ENCODE results near the gene AOPEP.

AOPEP gene

GRCh38 chr9:94911986-94912635 lies 185.6 kb downstream of the AOPEP start:
- no peak for DNase-seq (ENCODE audit: low spot score)
- no peak for TF ChIP-seq CTCF (IDR thresholded peaks at IDR 0.05; ENCODE audit: borderline replicate concordance, control extremely low read depth, extremely low read depth, insufficient read depth, missing control alignments)
- in situ Hi-C loops (cut with MboI; ENCODE audit: low sequenced_read_pairs, unreplicated experiment): loop anchor here (10.0 kb wide), 1 partner anchor 227 kb away; no protein-coding TSS in a partner anchor

- DNase-seq (ENCODE audit: low spot score): no peak
- in situ Hi-C loops (cut with MboI; ENCODE audit: low sequenced_read_pairs, unreplicated experiment): loop anchor here (10.0 kb wide), 1 partner anchor 228 kb away; no protein-coding TSS in a partner anchor
- TF ChIP-seq CTCF (IDR thresholded peaks at IDR 0.05; ENCODE audit: borderline replicate concordance, control extremely low read depth, extremely low read depth, insufficient read depth, missing control alignments): no peak
Measured at GRCh38 chr9:94912700-94913249, 186.3 kb downstream of the AOPEP start.

GRCh38 chr9:94913550-94913949 lies 187.1 kb downstream of the AOPEP start:
- TF ChIP-seq CTCF (IDR thresholded peaks at IDR 0.05; ENCODE audit: borderline replicate concordance, control extremely low read depth, extremely low read depth, insufficient read depth, missing control alignments): no peak
- in situ Hi-C loops (cut with MboI; ENCODE audit: low sequenced_read_pairs, unreplicated experiment): loop anchor here (10.0 kb wide), 1 partner anchor 229 kb away; no protein-coding TSS in a partner anchor
- no peak for DNase-seq (ENCODE audit: low spot score)

- TF ChIP-seq CTCF (IDR thresholded peaks at IDR 0.05; ENCODE audit: borderline replicate concordance, control extremely low read depth, extremely low read depth, insufficient read depth, missing control alignments): no peak
- in situ Hi-C loops (cut with MboI; ENCODE audit: low sequenced_read_pairs, unreplicated experiment): loop anchor here (10.0 kb wide), 1 partner anchor 231 kb away; no protein-coding TSS in a partner anchor
- DNase-seq (ENCODE audit: low spot score): no peak
Measured at GRCh38 chr9:94915476-94916450, 189.3 kb downstream of the AOPEP start.

- no peak for DNase-seq (ENCODE audit: low spot score)
- in situ Hi-C loops (cut with MboI; ENCODE audit: low sequenced_read_pairs, unreplicated experiment): loop anchor here (10.0 kb wide), 1 partner anchor 232 kb away; no protein-coding TSS in a partner anchor
- no peak for TF ChIP-seq CTCF (IDR thresholded peaks at IDR 0.05; ENCODE audit: borderline replicate concordance, control extremely low read depth, extremely low read depth, insufficient read depth, missing control alignments)
Measured at GRCh38 chr9:94916956-94917355, 190.5 kb downstream of the AOPEP start.
